Measurements from ENCODE around the gene INO80.

Gene INO80

GRCh38 chr15:40942337-40942854 is 173.7 kb downstream of the INO80 start:
- no peak for DNase-seq

- DNase-seq = peak; percentile 73
Observed at GRCh38 chr15:40941528-40942336, 174.3 kb downstream of the INO80 start.

- DNase-seq = no peak
Observed at GRCh38 chr15:40941068-40941527, 175.0 kb downstream of the INO80 start.

GRCh38 chr15:40940296-40940801 is 175.7 kb downstream of the INO80 start:
- no peak for DNase-seq

- DNase-seq = no peak
Observed at GRCh38 chr15:40938536-40938870, 177.6 kb downstream of the INO80 start.

- no peak for DNase-seq
Observed at GRCh38 chr15:40937762-40938535, 178.1 kb downstream of the INO80 start.

GRCh38 chr15:40936709-40937666 is 179.1 kb downstream of the INO80 start:
- no peak for DNase-seq

GRCh38 chr15:40936234-40936708 is 179.8 kb downstream of the INO80 start:
- no peak for DNase-seq

GRCh38 chr15:40934457-40934856 is 181.6 kb downstream of the INO80 start:
- DNase-seq = no peak

- no peak for DNase-seq
Observed at GRCh38 chr15:40933517-40933902, 182.6 kb downstream of the INO80 start.

- no peak for DNase-seq
Observed at GRCh38 chr15:40932649-40933516, 183.2 kb downstream of the INO80 start.

- no peak for DNase-seq
Observed at GRCh38 chr15:40932156-40932555, 183.9 kb downstream of the INO80 start.

GRCh38 chr15:40931300-40932142 is 184.6 kb downstream of the INO80 start:
- no peak for DNase-seq

- no peak for DNase-seq
Observed at GRCh38 chr15:40930430-40931299, 185.4 kb downstream of the INO80 start.

- DNase-seq = no peak
Observed at GRCh38 chr15:40929660-40930429, 186.2 kb downstream of the INO80 start.

Measured in CD4-positive, alpha-beta T cell treated with Interleukin-17A for 1 hour (primary cell).